ENCODE results near the gene BRDT.
"Not testable (repeated sequence)": the region's sequence is repeated elsewhere in the genome, so short reads cannot be mapped to it uniquely, and the experiment has no call there.

Gene BRDT

DNA sequence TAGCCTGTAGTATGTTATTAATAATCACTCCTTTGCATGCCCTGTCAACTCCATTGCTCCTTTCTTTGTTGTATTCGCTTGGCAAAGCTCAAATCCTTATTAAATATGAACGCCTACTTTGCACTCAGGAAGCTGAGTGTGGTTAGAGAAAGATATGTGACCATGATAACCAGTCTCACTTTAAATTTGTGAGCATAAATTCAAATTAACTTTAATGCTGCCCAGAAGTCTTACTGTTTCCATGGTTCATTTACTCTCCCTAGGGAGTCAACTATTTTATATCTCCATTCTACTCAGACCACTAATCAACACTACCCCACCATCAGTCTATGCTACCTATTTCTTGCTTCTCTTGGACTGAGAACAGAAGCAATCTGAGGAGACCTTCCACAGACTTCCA is 68.5 kb downstream of the BRDT start:
- TF ChIP-seq, protein P1, sequence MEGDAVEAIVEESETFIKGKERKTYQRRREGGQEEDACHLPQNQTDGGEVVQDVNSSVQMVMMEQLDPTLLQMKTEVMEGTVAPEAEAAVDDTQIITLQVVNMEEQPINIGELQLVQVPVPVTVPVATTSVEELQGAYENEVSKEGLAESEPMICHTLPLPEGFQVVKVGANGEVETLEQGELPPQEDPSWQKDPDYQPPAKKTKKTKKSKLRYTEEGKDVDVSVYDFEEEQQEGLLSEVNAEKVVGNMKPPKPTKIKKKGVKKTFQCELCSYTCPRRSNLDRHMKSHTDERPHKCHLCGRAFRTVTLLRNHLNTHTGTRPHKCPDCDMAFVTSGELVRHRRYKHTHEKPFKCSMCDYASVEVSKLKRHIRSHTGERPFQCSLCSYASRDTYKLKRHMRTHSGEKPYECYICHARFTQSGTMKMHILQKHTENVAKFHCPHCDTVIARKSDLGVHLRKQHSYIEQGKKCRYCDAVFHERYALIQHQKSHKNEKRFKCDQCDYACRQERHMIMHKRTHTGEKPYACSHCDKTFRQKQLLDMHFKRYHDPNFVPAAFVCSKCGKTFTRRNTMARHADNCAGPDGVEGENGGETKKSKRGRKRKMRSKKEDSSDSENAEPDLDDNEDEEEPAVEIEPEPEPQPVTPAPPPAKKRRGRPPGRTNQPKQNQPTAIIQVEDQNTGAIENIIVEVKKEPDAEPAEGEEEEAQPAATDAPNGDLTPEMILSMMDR (IDR thresholded peaks at IDR 0.05; ENCODE audit: extremely low read depth, missing control alignments), result no peak
- no peak for DNase-seq (ENCODE audit: low spot score)

DNA sequence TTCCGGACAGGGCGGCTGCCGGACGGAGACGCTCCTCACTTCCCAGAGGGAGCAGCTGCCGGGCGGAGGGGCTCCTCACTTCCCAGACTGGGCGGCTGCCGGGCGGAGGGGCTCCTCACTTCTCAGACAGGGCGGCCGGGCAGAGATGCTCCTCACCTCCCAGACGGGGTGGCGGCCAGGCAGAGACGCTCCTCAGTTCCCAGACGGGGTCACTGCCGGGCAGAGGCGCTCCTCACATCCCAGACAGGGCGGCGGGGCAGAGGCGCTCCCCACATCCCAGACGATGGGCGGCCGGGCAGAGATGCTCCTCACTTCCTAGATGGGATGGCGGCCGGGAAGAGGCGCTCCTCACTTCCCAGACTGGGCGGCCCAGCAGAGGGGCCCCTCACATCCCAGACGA is 76.8 kb downstream of the BRDT start:
- not testable (repeated sequence) for DNase-seq (ENCODE audit: low spot score)

DNA sequence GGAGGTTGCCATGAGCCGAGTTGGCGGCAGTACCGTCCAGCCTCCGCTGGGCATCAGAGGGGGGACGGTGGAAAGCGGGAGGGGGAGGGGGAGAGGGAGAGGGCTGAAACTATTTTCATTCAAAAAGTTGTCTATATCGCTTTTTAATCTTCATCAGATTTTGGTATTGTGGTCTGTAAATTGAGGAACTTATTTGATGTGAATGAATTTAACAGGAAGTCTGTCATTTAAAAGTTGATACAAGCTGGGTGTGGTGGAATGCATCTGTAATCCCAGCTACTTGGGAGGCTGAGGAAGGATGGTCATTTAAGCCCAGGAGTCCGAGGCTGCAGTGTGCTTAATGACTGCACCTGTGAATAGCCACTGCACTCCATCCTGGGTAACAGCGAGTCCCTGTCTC is 77.6 kb downstream of the BRDT start:
- DNase-seq (ENCODE audit: low spot score), result no peak
- TF ChIP-seq, protein P1 (IDR thresholded peaks at IDR 0.05; ENCODE audit: extremely low read depth, missing control alignments), result no peak

DNA sequence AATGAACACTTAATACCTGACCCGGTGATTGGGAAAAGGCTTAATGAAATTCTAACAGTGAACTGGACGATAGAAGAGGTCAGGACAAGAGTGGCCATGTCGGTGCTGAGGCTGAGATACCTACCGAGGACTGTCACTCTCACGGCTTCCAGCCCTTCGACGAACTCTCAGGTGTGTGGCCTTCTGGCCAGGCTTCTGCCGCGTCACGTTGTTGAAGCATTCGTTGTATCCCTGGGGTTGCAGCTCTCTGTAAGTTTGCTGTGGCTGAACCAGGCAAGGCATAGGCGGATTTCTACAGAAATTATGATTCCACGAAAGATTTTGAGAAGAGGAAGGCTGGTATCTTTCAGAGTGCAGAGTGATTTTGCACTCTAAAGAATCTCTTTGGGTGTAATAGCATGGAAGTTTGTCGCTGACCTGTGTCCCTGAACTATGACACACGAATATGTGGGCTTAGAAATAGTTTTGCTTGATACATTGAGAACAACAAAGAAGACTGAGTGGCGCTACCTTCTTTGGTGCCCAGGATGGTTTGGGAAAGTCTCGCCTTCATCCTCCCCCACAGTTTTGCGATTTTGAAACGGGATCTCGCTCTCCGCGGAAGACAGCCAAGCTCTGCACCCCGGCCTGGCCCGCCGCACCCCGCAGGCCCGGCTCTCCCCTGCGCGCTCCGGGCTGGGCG is 80.2 kb downstream of the BRDT start:
- DNase-seq (ENCODE audit: low spot score), result no peak
- TF ChIP-seq, protein P1 (IDR thresholded peaks at IDR 0.05; ENCODE audit: extremely low read depth, missing control alignments), result no peak

DNA sequence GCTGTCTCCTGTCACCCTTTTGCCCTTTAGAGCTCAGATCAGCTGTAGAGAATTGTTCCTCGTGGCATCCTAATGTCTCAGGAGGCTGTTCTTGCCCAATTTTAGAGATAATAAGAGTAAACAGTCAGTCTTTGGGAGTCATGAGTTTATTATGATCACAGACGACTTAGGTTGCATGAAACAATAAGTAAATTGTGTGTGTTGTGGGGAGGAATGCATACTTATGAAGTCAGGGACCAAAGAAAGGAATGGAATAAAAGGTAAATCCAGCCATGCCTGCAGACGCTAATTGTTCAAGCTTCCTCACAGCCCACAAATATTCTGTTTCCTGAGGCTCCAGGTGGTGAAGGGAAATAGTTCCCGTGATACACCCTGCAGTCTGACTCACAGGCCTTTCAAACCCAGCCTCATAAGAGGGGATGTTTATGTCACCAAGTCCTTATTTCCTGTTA is 81.5 kb downstream of the BRDT start:
- TF ChIP-seq, protein P1 (IDR thresholded peaks at IDR 0.05; ENCODE audit: extremely low read depth, missing control alignments), result no peak
- no peak for DNase-seq (ENCODE audit: low spot score)

DNA sequence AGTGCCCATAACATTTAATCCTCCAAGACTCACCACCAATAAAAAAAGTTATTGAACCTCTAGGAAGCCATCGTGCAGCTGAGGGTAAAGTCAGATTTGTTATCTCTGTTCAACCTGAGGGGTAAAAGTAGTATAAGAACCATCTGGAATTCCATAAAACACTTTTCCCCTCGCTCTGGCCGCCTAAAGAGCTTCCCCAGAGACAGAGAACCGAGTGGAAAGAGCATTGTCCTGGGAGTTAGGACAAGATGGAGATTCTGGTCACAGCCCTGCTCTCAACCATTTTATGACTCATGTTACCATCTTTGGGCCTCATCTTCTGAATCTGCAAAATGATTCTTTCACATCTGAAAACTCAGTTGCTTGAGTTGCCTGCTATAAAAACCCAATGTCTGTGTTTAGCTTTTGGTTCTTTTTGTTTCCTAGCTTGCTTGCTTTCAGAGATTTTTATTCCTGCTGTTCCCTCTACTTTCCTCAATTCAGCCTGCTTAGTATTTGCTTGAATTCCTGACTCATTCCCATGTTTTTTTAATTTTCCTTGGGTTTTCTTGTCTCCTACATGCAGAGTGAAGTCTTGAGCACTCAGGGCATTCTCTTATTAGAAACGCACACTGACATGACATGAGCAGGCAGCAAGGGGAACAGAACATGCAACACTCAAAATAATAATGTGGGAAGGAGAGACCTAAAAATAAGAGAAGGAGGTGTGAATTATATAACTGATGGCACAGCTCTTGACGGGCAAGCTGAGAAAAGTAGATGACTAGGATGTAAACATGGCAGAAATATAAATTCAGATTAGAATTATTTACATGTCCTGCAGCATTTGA is 82.3 kb downstream of the BRDT start:
- TF ChIP-seq, protein P1 (IDR thresholded peaks at IDR 0.05; ENCODE audit: extremely low read depth, missing control alignments), result no peak
- no peak for DNase-seq (ENCODE audit: low spot score)

DNA sequence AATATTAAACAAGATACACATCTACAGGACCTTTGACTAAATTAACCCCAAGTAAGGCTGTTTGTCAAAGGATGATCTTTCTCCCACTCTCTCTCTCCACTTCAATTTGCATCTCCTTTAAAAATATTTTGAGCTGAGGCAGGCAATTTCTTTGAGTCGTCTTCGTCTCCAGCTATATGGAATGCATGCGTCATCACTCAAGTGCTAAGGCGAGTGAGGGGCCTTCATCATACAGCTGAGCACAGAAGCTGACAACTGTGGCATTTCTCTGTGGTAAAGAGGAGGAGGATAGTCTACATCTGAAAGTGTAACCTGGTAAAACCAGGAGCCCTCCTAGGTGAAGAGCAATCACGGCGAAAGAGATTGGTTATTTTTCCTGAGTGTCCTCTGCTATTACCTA is 88.2 kb downstream of the BRDT start:
- TF ChIP-seq, protein P1 (IDR thresholded peaks at IDR 0.05; ENCODE audit: extremely low read depth, missing control alignments), result no peak

More for the DNA sequence above, 88.2 kb downstream of the BRDT start:
- no peak for DNase-seq (ENCODE audit: low spot score)

All from GM20000 (cell line).